IMR-90 (cell line): ENCODE measurements around the gene CINP. TPM values are rescaled to one million over a fixed set of nuclear protein-coding genes. Genes with fewer than 3 reads are reported as not detected.

ENCODE experiments used
- ATAC-seq: fragments of 200-7000 bp; cut with Tn5 transposase; 2 replicates; pipeline ENCODE4 v1.9.1; 2020; ENCODE audit warnings: low read depth, mild to moderate bottlenecking, moderate library complexity
- BruUV-seq: library from RNA; stranded (reverse); fragments of 400-500 nt; replicated peaks from 2 replicates; lab custom pipeline; 2021; lab: Mats Ljungman, UMichigan
- CTCF ChIA-PET: fragments of 300-600 bp; formaldehyde crosslinking; extraction: SDS; loops from one replicate; lab custom pipeline; 2021; ENCODE audit warnings: antibody characterized with exemption; lab: Yijun Ruan, JAX
- POLR2A ChIA-PET: fragments of 300-600 bp; sonication (Branson Sonifier 250); formaldehyde crosslinking; loops from one replicate; lab custom pipeline; 2022; ENCODE audit warnings: antibody characterized with exemption; ENCODE audit not compliant: unreplicated experiment; lab: Charles Lee
- DNase-seq: peaks from one replicate; pipeline ENCODE4 v3.0.0; 2013
- H2AFZ ChIP-seq: replicated peaks from 2 replicates; pipeline ENCODE3; 2013; ENCODE audit warnings: low read length, mild to moderate bottlenecking; ENCODE audit not compliant: poor library complexity
- H2AK5ac ChIP-seq: 2 replicates; pipeline ENCODE4 v1.6.1; 2013; ENCODE audit warnings: low read depth, low read length, inconsistent platforms
- H2AK9ac ChIP-seq: replicated peaks from 2 replicates; pipeline ENCODE3; 2013; ENCODE audit warnings: mild to moderate bottlenecking, low read depth, low read length, moderate library complexity; ENCODE audit not compliant: poor library complexity
- H2BK120ac ChIP-seq: 2 replicates; pipeline ENCODE4 v1.6.1; 2013; ENCODE audit warnings: low read depth, low read length, inconsistent platforms
- H2BK15ac ChIP-seq: 3 replicates; pipeline ENCODE4 v1.6.1; 2013; ENCODE audit warnings: low read depth, low read length, inconsistent platforms
- H2BK20ac ChIP-seq: 2 replicates; pipeline ENCODE4 v1.6.1; 2013; ENCODE audit warnings: low read depth, mild to moderate bottlenecking, inconsistent platforms, low read length, moderate library complexity
- H2BK5ac ChIP-seq: 2 replicates; pipeline ENCODE4 v1.6.1; 2013; ENCODE audit warnings: mild to moderate bottlenecking, low read depth, low read length, inconsistent platforms; ENCODE audit not compliant: poor library complexity, severe bottlenecking
- H3K14ac ChIP-seq: replicated peaks from 2 replicates; pipeline ENCODE4 v1.6.1; 2013; ENCODE audit warnings: low read depth, low read length, inconsistent platforms
- H3K18ac ChIP-seq: 2 replicates; pipeline ENCODE4 v1.6.1; 2013; ENCODE audit warnings: low read depth, low read length, control low read depth
- H3K23ac ChIP-seq: 2 replicates; pipeline ENCODE4 v1.6.1; 2013; ENCODE audit warnings: low read depth, low read length, inconsistent platforms
- H3K27ac ChIP-seq: 2 replicates; pipeline ENCODE4 v1.5.1; 2013; ENCODE audit warnings: mild to moderate bottlenecking, control low read depth, low read length; ENCODE audit not compliant: insufficient read depth
- H3K27me3 ChIP-seq: 2 replicates; pipeline ENCODE4 v1.6.1; 2013; ENCODE audit warnings: low read length; ENCODE audit not compliant: control insufficient read depth, insufficient read depth
- H3K36me3 ChIP-seq: 2 replicates; pipeline ENCODE4 v1.6.1; 2013; ENCODE audit warnings: low read length, mixed read lengths; ENCODE audit not compliant: control insufficient read depth, insufficient read depth
- H3K4ac ChIP-seq: 2 replicates; pipeline ENCODE4 v1.6.1; 2013; ENCODE audit warnings: low read depth, low read length, inconsistent platforms
- H3K4me1 ChIP-seq: 2 replicates; pipeline ENCODE4 v1.6.1; 2013; ENCODE audit warnings: low read length, mixed read lengths; ENCODE audit not compliant: control insufficient read depth, insufficient read depth
- H3K4me2 ChIP-seq: 2 replicates; pipeline ENCODE4 v1.6.1; 2013; ENCODE audit warnings: low read depth, mild to moderate bottlenecking, control low read depth, low read length, moderate library complexity
- H3K4me3 ChIP-seq: 2 replicates; pipeline ENCODE4 v1.5.1; 2013; ENCODE audit warnings: low read depth, mild to moderate bottlenecking, control low read depth, low read length, moderate library complexity; ENCODE audit not compliant: insufficient read depth
- H3K56ac ChIP-seq: 2 replicates; pipeline ENCODE4 v1.6.1; 2013; ENCODE audit warnings: low read length, inconsistent platforms; ENCODE audit not compliant: insufficient read depth; ENCODE audit errors: extremely low read depth
- H3K79me1 ChIP-seq, 2 experiments: 2 replicates each; pipeline ENCODE4 v1.6.1; 2013; ENCODE audit warnings: low read length in 2 of 2, inconsistent platforms in 1 of 2, low read depth in 1 of 2
- H3K9ac ChIP-seq: 2 replicates; pipeline ENCODE4 v1.6.1; 2013; ENCODE audit warnings: low read depth, low read length, control low read depth
- H3K9me1 ChIP-seq: 2 replicates; pipeline ENCODE4 v1.6.1; 2013; ENCODE audit warnings: low read length, inconsistent platforms; ENCODE audit not compliant: insufficient read depth
- H3K9me3 ChIP-seq: 2 replicates; pipeline ENCODE4 v1.6.1; 2013; ENCODE audit warnings: low read length; ENCODE audit not compliant: control insufficient read depth, insufficient read depth
- H4K20me1 ChIP-seq: 2 replicates; pipeline ENCODE4 v1.6.1; 2013; ENCODE audit warnings: low read length, inconsistent platforms; ENCODE audit not compliant: insufficient read depth
- H4K5ac ChIP-seq: 2 replicates; pipeline ENCODE4 v1.6.1; 2013; ENCODE audit warnings: mild to moderate bottlenecking, low read depth, low read length, control low read depth
- H4K8ac ChIP-seq, 2 experiments: 2 replicates each; pipeline ENCODE4 v1.6.1; 2013; ENCODE audit warnings: low read depth in 2 of 2, low read length in 2 of 2, control low read depth in 1 of 2, inconsistent platforms in 1 of 2
- H4K91ac ChIP-seq: 2 replicates; pipeline ENCODE4 v1.6.1; 2013; ENCODE audit warnings: low read depth, low read length, inconsistent platforms; ENCODE audit not compliant: insufficient read depth
- BHLHE40 ChIP-seq: fragments of 150-350 bp; IDR thresholded peaks from 2 replicates; pipeline ENCODE4 v1.6.1; 2016; ENCODE audit warnings: mild to moderate bottlenecking, low read depth, low read length
- CEBPB ChIP-seq: IDR thresholded peaks from 2 replicates; pipeline ENCODE4 v1.6.1; 2012; ENCODE audit warnings: low read depth, low read length, improper control_type of control experiment
- CTCF ChIP-seq: conservative IDR thresholded peaks from 2 replicates; pipeline ENCODE4 v1.5.1; 2012; ENCODE audit warnings: mild to moderate bottlenecking, low read depth, low read length, improper control_type of control experiment
- FOS ChIP-seq: fragments of 150-350 bp; IDR thresholded peaks from 2 replicates; pipeline ENCODE4 v1.6.1; 2016; ENCODE audit warnings: low read depth, low read length
- MAFK ChIP-seq: IDR thresholded peaks from 2 replicates; pipeline ENCODE4 v1.6.1; 2012; ENCODE audit warnings: low read depth, low read length, improper control_type of control experiment
- MAZ ChIP-seq: IDR thresholded peaks from 2 replicates; pipeline ENCODE4 v1.6.1; 2012; ENCODE audit warnings: low read depth, mild to moderate bottlenecking, low read length, improper control_type of control experiment, moderate library complexity, borderline replicate concordance
- MXI1 ChIP-seq: IDR thresholded peaks from 2 replicates; pipeline ENCODE4 v1.6.1; 2012; ENCODE audit warnings: low read depth, mild to moderate bottlenecking, low read length, moderate library complexity, borderline replicate concordance
- RAD21 ChIP-seq: IDR thresholded peaks from 2 replicates; pipeline ENCODE4 v1.6.1; 2012; ENCODE audit warnings: low read length, improper control_type of control experiment
- USF2 ChIP-seq: fragments of 150-350 bp; IDR thresholded peaks from 2 replicates; pipeline ENCODE4 v1.6.1; 2017; ENCODE audit warnings: mild to moderate bottlenecking, antibody characterized with exemption, low read length, low read depth
- WGBS, 2 experiments: methylation state at CpG; one replicate each; pipeline versions ENCODE4 v1.1.5 to v1.1.7; 2013; ENCODE audit warnings: missing lambda C conversion rate in 2 of 2; ENCODE audit not compliant: insufficient read length in 1 of 2; ENCODE audit errors: extremely low coverage in 2 of 2; 5-methylcytosine and 5-hydroxymethylcytosine counted together
- dilution Hi-C: fragments of 300-500 bp; cut with HindIII; formaldehyde crosslinking; loops from one replicate; pipeline ENCODE4 v1.14.3; 2018; ENCODE audit warnings: low sequenced_read_pairs; ENCODE audit not compliant: unreplicated experiment
- in situ Hi-C: fragments of 300-500 bp; cut with MboI; formaldehyde crosslinking; loops from 3 replicates; pipeline ENCODE4 v1.14.3; 2019; ENCODE audit warnings: low sequenced_read_pairs, inconsistent platforms, mixed read lengths
- intact Hi-C: fragments of 100-400 bp; cut with micrococcal nuclease; formaldehyde crosslinking; loops from 2 replicates; pipeline ENCODE4 v1.10.0; 2022
- polyA plus RNA-seq, 3 experiments: library from polyadenylated mRNA; depleted of rRNA; stranded (reverse); fragments of >200 nt; gene quantifications; 2 replicates each; pipeline ENCODE4 v1.2.3, GENCODE V29; 2012; ENCODE audit warnings: low replicate concordance in 1 of 3
- total RNA-seq: library from RNA; depleted of rRNA; stranded (reverse); fragments of >200 nt; gene quantifications from 2 replicates; pipeline ENCODE4 v1.2.3, GENCODE V29; 2012

CINP gene
- total and polyA plus RNA-seq, 2 of the 4 experiments (the other 2 are of a cell fraction) = 41.9 to 56.4 TPM

GRCh38 chr14:102326583-102326982, 36.1 kb downstream of the CINP start:
- ChIA-PET POLR2A (no interaction called here), CTCF (no interaction called here)
- Histone ChIP-seq H2BK5ac (no peak overlapping the region), H4K5ac (no peak overlapping the region), H3K4me3 (no peak overlapping the region), H3K27ac (no peak overlapping the region), H3K23ac (no peak overlapping the region), H3K27me3 (no peaks in the 10 kb centered on the region), H2BK120ac (no peak overlapping the region), H3K18ac (no peak overlapping the region), H4K8ac (no peak overlapping the region), H3K79me1 (peaks cover 2 to 19% of the 10 kb centered on the region in 2 experiments; a peak in 3 of 4 replicates), H4K91ac (no peak overlapping the region), H4K20me1 (no peaks in the 10 kb centered on the region), H3K56ac (no peak overlapping the region), H2BK15ac (no peak overlapping the region), H3K9ac (no peak overlapping the region), H2AK5ac (no peak overlapping the region), H3K9me1 (no peaks in the 10 kb centered on the region), H2AFZ (no peak overlapping the region), H3K9me3 (no peaks in the 10 kb centered on the region), H3K14ac (no peak overlapping the region), H3K4me1 (peaks cover 2% of the 10 kb centered on the region; the same call in 1 of the 2 replicates), H3K36me3 (peaks cover 6% of the 10 kb centered on the region; the same call in 1 of the 2 replicates), H3K4me2 (no peak overlapping the region), H2BK20ac (no peak overlapping the region), H2AK9ac (no peak overlapping the region), H3K4ac (no peak overlapping the region)
- intact Hi-C loops (no loop called here), in situ Hi-C loops (no loop called here), dilution Hi-C loops (no loop called here)
- no peak for DNase-seq
- TF ChIP-seq USF2 = no peak
- TF ChIP-seq RAD21 = no peak
- TF ChIP-seq MXI1 = no peak
- TF ChIP-seq CTCF = no peak
- TF ChIP-seq BHLHE40 = no peak
- no peak for TF ChIP-seq MAZ
- no peak for TF ChIP-seq CEBPB
- no peak for TF ChIP-seq MAFK
- no peak for TF ChIP-seq FOS
- BruUV-seq = no TSS peak
- no peak for ATAC-seq
- 100% methylated on average over 4 of the region's 14 CpGs; no CpG with 5 or more reads in 1 of the 2 experiments for WGBS, 2 experiments
